ENCODE results near the gene PADI6. TPM values are rescaled to one million over a fixed set of nuclear protein-coding genes. Genes with fewer than 3 reads are reported as not detected.

PADI6 gene
- total and polyA plus RNA-seq, 9 of the 15 experiments (the other 6 are each of a cell fraction or from before 2014, with no cell fraction given): not detected

GRCh38 chr1:17412093-17412870, 40.3 kb downstream of the PADI6 start:
- DNase-seq (ENCODE audit: extremely low read depth in 1 of 4, low spot score in 3 of 4) (no peak), FAIRE-seq (no peak), ATAC-seq (no peak; the same call in 2 of the 3 replicates)
- WGBS (ENCODE audit: insufficient coverage, low coverage, missing lambda C conversion rate): 97% methylated on average over 16 of the region's 16 CpGs
- Histone ChIP-seq H3K9ac (ENCODE audit: insufficient read depth in 1 of 2, low read depth in 2 of 2, low read length in 2 of 2) (peak overlapping the region in 1 of 2 experiments; percentile 31; a peak in 1 of 4 replicates), H3K27me3 (ENCODE audit: control insufficient read depth in 2 of 2, insufficient read depth in 2 of 2, low read length in 2 of 2) (no peaks in the 10 kb centered on the region), H3K36me3 (ENCODE audit: control insufficient read depth, insufficient read depth, low read length) (peaks cover 98% of the 10 kb centered on the region), H3K79me2 (ENCODE audit: control insufficient read depth, insufficient read depth, low read length) (0 out of 3 replicates have a peak, but pooled peaks cover 3% of the 10 kb centered on the region), H3K4me1 (replicated peaks in 1 of 2; ENCODE audit: control insufficient read depth in 2 of 2, insufficient read depth in 2 of 2, low read length in 2 of 2) (peaks cover 0 to 5% of the 10 kb centered on the region in 2 experiments; a peak in 1 of 5 replicates), H4K20me1 (replicated peaks; ENCODE audit: control insufficient read depth, insufficient read depth, low read length) (no peaks in the 10 kb centered on the region), H2AFZ (ENCODE audit: low read depth, low read length) (no peak overlapping the region), H3K27ac (ENCODE audit: extremely low read depth, low read depth, low read length) (no peak overlapping the region), H3K4me2 (ENCODE audit: insufficient read depth, low read length) (no peak overlapping the region), H3K4me3 (no peak overlapping the region), H3K9me3 (replicated peaks; ENCODE audit: control insufficient read depth, insufficient read depth, low read depth, low read length) (no peaks in the 10 kb centered on the region), H3K9me1 (ENCODE audit: control insufficient read depth, insufficient read depth, low read length) (no peaks in the 10 kb centered on the region)
- in situ Hi-C loops (cut with MboI): loop anchor here (10.0 kb wide), 1 partner anchor 193 kb away; no protein-coding TSS in a partner anchor
- intact Hi-C loops (cut with micrococcal nuclease): no loop called here
- ChIA-PET CTCF (ENCODE audit: low intra/inter-chr PET ratio) (interaction anchor here (0.5 kb wide), 1 partner anchor 180 kb away, joined by 3 read pairs; no protein-coding TSS in a partner anchor), POLR2A (interaction anchor here (0.6 to 1.9 kb wide), 6 partner anchors 9 to 182 kb away, joined by 3 to 7 read pairs (median 4); no protein-coding TSS in a partner anchor)
- no TSS peak for BruUV-seq (replicated peaks)
- peak; percentile 55 for TF ChIP-seq RBM22 (IDR thresholded peaks at IDR 0.05; ENCODE audit: low read depth, low read length, poor library complexity, severe bottlenecking)
- peak; percentile 63 for TF ChIP-seq POLR2G (IDR thresholded peaks at IDR 0.05; ENCODE audit: low read depth, low read length)
- peak; percentile 14; the same call in 1 of the 2 replicates for TF ChIP-seq POLR2AphosphoS5 (IDR thresholded peaks at IDR 0.05; ENCODE audit: control insufficient read depth, insufficient read depth, low read depth, low read length)
- TF ChIP-seq ZNF583 (CRISPR knock-in tag; IDR thresholded peaks at IDR 0.05): no peak
